ENCODE data around the gene ANGPTL3. TPM values are rescaled to one million over a fixed set of nuclear protein-coding genes. Genes with fewer than 3 reads are reported as not detected.

The ANGPTL3 gene
- total and polyA plus RNA-seq, 2 of the 13 experiments (the other 11 are each of a cell fraction or from before 2014, with no cell fraction given): 0.40 to 0.51 TPM

DNA sequence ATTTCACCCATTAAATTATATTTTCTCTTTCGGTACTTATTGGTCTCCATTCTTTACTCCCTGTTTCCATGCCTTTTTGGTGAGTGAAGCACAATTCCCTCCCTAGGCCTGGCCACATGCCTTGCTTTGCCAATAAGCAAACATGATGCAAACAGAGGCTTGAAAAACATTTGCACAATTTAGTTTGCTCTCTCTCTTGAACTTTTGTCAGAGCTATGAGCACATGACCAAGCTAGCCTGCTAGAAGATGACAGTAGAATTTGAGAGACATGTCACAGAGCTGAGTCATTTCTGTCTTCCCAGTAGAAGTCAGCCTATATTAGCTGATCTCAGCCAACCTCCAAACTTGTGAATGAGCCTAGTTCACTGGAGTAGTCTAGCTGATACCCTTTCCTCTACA is 24.6 kb downstream of the ANGPTL3 start (continued):
- no peak for TF ChIP-seq ZZZ3 (CRISPR knock-in tag; IDR thresholded peaks at IDR 0.05; ENCODE audit: borderline replicate concordance)
- no peak for TF ChIP-seq ZNF577 (CRISPR knock-in tag; IDR thresholded peaks at IDR 0.05; ENCODE audit: borderline replicate concordance, low read depth)
- TF ChIP-seq ZNF569 (CRISPR knock-in tag; IDR thresholded peaks at IDR 0.05; ENCODE audit: borderline replicate concordance): no peak
- TF ChIP-seq, protein P1, sequence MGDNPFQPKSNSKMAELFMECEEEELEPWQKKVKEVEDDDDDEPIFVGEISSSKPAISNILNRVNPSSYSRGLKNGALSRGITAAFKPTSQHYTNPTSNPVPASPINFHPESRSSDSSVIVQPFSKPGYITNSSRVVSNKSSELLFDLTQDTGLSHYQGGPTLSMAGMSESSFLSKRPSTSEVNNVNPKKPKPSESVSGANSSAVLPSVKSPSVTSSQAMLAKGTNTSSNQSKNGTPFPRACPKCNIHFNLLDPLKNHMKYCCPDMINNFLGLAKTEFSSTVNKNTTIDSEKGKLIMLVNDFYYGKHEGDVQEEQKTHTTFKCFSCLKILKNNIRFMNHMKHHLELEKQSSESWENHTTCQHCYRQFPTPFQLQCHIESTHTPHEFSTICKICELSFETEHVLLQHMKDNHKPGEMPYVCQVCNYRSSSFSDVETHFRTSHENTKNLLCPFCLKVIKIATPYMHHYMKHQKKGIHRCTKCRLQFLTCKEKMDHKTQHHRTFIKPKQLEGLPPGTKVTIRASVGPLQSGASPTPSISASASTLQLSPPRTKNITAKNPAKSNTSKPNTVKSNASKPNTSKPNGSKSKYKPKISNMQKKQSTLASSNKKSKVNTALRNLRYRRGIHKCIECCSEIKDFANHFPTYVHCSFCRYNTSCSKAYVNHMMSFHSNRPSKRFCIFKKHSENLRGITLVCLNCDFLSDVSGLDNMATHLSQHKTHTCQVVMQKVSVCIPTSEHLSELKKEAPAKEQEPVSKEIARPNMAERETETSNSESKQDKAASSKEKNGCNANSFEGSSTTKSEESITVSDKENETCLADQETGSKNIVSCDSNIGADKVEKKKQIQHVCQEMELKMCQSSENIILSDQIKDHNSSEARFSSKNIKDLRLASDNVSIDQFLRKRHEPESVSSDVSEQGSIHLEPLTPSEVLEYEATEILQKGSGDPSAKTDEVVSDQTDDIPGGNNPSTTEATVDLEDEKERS (CRISPR knock-in tag; IDR thresholded peaks at IDR 0.05): peak; percentile 93
- TF ChIP-seq ZFP36L1 (CRISPR knock-in tag; IDR thresholded peaks at IDR 0.05): peak; percentile 89; the same call in 1 of the 2 replicates
- peak; percentile 91 for TF ChIP-seq NFKBIZ (CRISPR knock-in tag; IDR thresholded peaks at IDR 0.05)
- no peak for TF ChIP-seq RAD21 (CRISPR knock-in tag; IDR thresholded peaks at IDR 0.05)
- TF ChIP-seq, protein P2, sequence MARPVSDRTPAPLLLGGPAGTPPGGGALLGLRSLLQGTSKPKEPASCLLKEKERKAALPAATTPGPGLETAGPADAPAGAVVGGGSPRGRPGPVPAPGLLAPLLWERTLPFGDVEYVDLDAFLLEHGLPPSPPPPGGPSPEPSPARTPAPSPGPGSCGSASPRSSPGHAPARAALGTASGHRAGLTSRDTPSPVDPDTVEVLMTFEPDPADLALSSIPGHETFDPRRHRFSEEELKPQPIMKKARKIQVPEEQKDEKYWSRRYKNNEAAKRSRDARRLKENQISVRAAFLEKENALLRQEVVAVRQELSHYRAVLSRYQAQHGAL (CRISPR knock-in tag; IDR thresholded peaks at IDR 0.05; ENCODE audit: not compliant biosample characterization): no peak
- peak; percentile 76 for TF ChIP-seq KDM4B (CRISPR knock-in tag; IDR thresholded peaks at IDR 0.05)
- no peak; the same call in 1 of the 2 replicates for TF ChIP-seq ETV5 (CRISPR knock-in tag; IDR thresholded peaks at IDR 0.05; ENCODE audit: borderline replicate concordance)
- no peak for TF ChIP-seq ZNF354B (CRISPR knock-in tag; IDR thresholded peaks at IDR 0.05)
- peak; percentile 88 for TF ChIP-seq PHF5A (CRISPR knock-in tag; IDR thresholded peaks at IDR 0.05; ENCODE audit: low read depth, unreplicated experiment)
- TF ChIP-seq, protein P3, sequence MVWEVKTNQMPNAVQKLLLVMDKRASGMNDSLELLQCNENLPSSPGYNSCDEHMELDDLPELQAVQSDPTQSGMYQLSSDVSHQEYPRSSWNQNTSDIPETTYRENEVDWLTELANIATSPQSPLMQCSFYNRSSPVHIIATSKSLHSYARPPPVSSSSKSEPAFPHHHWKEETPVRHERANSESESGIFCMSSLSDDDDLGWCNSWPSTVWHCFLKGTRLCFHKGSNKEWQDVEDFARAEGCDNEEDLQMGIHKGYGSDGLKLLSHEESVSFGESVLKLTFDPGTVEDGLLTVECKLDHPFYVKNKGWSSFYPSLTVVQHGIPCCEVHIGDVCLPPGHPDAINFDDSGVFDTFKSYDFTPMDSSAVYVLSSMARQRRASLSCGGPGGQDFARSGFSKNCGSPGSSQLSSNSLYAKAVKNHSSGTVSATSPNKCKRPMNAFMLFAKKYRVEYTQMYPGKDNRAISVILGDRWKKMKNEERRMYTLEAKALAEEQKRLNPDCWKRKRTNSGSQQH (CRISPR knock-in tag; IDR thresholded peaks at IDR 0.05; ENCODE audit: low read depth): peak; percentile 85; the same call in 1 of the 2 replicates
- TF ChIP-seq, protein P4, sequence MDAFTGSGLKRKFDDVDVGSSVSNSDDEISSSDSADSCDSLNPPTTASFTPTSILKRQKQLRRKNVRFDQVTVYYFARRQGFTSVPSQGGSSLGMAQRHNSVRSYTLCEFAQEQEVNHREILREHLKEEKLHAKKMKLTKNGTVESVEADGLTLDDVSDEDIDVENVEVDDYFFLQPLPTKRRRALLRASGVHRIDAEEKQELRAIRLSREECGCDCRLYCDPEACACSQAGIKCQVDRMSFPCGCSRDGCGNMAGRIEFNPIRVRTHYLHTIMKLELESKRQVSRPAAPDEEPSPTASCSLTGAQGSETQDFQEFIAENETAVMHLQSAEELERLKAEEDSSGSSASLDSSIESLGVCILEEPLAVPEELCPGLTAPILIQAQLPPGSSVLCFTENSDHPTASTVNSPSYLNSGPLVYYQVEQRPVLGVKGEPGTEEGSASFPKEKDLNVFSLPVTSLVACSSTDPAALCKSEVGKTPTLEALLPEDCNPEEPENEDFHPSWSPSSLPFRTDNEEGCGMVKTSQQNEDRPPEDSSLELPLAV (CRISPR knock-in tag; conservative IDR thresholded peaks at IDR 0.05; ENCODE audit: low read depth): 0 out of 2 replicates have a peak, but pooled peaks have one; percentile 30
- TF ChIP-seq, protein P5, sequence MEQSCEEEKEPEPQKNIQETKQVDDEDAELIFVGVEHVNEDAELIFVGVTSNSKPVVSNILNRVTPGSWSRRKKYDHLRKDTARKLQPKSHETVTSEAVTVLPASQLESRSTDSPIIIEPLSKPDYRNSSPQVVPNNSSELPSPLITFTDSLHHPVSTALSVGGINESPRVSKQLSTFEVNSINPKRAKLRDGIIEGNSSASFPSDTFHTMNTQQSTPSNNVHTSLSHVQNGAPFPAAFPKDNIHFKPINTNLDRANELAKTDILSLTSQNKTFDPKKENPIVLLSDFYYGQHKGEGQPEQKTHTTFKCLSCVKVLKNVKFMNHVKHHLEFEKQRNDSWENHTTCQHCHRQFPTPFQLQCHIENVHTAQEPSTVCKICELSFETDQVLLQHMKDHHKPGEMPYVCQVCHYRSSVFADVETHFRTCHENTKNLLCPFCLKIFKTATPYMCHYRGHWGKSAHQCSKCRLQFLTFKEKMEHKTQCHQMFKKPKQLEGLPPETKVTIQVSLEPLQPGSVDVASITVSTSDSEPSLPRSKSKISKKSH (CRISPR knock-in tag; IDR thresholded peaks at IDR 0.05; ENCODE audit: borderline replicate concordance): no peak
- peak; percentile 89 for TF ChIP-seq RARA (CRISPR knock-in tag; IDR thresholded peaks at IDR 0.05)
- no peak for TF ChIP-seq ZNF446 (CRISPR knock-in tag; IDR thresholded peaks at IDR 0.05)
